Measurements from ENCODE around the gene CRELD1. TPM values are rescaled to one million over a fixed set of nuclear protein-coding genes. Genes with fewer than 3 reads are reported as not detected.

CRELD1 gene
- total and polyA plus RNA-seq, 9 of the 15 experiments (the other 6 are each of a cell fraction or from before 2014, with no cell fraction given): 3.3 to 25.8 (median 16.5) TPM

DNA sequence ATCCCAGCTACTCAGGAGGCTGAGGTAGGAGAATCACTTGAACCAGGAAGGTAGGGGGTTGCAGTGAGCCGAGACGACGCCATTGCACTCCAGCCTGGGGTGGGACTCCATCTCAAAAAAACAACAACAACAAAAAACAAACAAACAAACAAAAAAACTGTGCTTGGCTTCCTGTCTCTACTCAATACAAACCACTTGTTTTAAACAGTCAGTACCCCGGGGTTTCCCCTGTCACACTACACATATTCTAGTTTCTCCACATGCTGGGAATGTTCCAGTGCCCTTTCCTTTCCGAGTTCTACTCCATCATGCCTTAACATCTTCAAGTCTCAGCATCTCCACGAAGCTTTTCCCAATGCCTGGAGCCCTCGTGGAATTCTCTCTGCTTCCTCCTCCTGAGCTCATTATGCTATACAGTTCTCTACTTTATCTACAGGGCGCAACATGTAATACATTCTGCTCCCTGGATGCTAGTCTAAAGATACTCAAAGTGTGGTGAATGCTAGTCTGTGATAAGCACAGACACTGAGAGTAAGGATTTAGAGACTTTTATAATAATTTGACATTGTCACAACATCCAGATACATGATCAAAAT, 45.2 kb downstream of the CRELD1 start (continued):
- TF ChIP-seq ZFP1 (CRISPR knock-in tag; IDR thresholded peaks at IDR 0.05) (no peak), MCM7 (IDR thresholded peaks at IDR 0.05) (no peak), GTF2A2 (tag; IDR thresholded peaks at IDR 0.05) (no peak), CBX2 (IDR thresholded peaks at IDR 0.05; ENCODE audit: insufficient read depth, low read length, poor library complexity, severe bottlenecking) (no peak), RBFOX2 (IDR thresholded peaks at IDR 0.05; ENCODE audit: low read depth, low read length) (no peak), ZNF121 (CRISPR knock-in tag; conservative IDR thresholded peaks at IDR 0.05) (no peak), TSHZ1 (CRISPR knock-in tag; IDR thresholded peaks at IDR 0.05) (no peak)
- TF ChIP-seq, protein P1, sequence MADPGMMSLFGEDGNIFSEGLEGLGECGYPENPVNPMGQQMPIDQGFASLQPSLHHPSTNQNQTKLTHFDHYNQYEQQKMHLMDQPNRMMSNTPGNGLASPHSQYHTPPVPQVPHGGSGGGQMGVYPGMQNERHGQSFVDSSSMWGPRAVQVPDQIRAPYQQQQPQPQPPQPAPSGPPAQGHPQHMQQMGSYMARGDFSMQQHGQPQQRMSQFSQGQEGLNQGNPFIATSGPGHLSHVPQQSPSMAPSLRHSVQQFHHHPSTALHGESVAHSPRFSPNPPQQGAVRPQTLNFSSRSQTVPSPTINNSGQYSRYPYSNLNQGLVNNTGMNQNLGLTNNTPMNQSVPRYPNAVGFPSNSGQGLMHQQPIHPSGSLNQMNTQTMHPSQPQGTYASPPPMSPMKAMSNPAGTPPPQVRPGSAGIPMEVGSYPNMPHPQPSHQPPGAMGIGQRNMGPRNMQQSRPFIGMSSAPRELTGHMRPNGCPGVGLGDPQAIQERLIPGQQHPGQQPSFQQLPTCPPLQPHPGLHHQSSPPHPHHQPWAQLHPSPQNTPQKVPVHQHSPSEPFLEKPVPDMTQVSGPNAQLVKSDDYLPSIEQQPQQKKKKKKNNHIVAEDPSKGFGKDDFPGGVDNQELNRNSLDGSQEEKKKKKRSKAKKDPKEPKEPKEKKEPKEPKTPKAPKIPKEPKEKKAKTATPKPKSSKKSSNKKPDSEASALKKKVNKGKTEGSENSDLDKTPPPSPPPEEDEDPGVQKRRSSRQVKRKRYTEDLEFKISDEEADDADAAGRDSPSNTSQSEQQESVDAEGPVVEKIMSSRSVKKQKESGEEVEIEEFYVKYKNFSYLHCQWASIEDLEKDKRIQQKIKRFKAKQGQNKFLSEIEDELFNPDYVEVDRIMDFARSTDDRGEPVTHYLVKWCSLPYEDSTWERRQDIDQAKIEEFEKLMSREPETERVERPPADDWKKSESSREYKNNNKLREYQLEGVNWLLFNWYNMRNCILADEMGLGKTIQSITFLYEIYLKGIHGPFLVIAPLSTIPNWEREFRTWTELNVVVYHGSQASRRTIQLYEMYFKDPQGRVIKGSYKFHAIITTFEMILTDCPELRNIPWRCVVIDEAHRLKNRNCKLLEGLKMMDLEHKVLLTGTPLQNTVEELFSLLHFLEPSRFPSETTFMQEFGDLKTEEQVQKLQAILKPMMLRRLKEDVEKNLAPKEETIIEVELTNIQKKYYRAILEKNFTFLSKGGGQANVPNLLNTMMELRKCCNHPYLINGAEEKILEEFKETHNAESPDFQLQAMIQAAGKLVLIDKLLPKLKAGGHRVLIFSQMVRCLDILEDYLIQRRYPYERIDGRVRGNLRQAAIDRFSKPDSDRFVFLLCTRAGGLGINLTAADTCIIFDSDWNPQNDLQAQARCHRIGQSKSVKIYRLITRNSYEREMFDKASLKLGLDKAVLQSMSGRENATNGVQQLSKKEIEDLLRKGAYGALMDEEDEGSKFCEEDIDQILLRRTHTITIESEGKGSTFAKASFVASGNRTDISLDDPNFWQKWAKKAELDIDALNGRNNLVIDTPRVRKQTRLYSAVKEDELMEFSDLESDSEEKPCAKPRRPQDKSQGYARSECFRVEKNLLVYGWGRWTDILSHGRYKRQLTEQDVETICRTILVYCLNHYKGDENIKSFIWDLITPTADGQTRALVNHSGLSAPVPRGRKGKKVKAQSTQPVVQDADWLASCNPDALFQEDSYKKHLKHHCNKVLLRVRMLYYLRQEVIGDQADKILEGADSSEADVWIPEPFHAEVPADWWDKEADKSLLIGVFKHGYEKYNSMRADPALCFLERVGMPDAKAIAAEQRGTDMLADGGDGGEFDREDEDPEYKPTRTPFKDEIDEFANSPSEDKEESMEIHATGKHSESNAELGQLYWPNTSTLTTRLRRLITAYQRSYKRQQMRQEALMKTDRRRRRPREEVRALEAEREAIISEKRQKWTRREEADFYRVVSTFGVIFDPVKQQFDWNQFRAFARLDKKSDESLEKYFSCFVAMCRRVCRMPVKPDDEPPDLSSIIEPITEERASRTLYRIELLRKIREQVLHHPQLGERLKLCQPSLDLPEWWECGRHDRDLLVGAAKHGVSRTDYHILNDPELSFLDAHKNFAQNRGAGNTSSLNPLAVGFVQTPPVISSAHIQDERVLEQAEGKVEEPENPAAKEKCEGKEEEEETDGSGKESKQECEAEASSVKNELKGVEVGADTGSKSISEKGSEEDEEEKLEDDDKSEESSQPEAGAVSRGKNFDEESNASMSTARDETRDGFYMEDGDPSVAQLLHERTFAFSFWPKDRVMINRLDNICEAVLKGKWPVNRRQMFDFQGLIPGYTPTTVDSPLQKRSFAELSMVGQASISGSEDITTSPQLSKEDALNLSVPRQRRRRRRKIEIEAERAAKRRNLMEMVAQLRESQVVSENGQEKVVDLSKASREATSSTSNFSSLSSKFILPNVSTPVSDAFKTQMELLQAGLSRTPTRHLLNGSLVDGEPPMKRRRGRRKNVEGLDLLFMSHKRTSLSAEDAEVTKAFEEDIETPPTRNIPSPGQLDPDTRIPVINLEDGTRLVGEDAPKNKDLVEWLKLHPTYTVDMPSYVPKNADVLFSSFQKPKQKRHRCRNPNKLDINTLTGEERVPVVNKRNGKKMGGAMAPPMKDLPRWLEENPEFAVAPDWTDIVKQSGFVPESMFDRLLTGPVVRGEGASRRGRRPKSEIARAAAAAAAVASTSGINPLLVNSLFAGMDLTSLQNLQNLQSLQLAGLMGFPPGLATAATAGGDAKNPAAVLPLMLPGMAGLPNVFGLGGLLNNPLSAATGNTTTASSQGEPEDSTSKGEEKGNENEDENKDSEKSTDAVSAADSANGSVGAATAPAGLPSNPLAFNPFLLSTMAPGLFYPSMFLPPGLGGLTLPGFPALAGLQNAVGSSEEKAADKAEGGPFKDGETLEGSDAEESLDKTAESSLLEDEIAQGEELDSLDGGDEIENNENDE (IDR thresholded peaks at IDR 0.05; ENCODE audit: low read depth, low read length): no peak
- TF ChIP-seq, protein P2, sequence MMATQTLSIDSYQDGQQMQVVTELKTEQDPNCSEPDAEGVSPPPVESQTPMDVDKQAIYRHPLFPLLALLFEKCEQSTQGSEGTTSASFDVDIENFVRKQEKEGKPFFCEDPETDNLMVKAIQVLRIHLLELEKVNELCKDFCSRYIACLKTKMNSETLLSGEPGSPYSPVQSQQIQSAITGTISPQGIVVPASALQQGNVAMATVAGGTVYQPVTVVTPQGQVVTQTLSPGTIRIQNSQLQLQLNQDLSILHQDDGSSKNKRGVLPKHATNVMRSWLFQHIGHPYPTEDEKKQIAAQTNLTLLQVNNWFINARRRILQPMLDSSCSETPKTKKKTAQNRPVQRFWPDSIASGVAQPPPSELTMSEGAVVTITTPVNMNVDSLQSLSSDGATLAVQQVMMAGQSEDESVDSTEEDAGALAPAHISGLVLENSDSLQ (IDR thresholded peaks at IDR 0.05): peak; percentile 16; the same call in 1 of the 2 replicates
- TF ChIP-seq, protein P3, sequence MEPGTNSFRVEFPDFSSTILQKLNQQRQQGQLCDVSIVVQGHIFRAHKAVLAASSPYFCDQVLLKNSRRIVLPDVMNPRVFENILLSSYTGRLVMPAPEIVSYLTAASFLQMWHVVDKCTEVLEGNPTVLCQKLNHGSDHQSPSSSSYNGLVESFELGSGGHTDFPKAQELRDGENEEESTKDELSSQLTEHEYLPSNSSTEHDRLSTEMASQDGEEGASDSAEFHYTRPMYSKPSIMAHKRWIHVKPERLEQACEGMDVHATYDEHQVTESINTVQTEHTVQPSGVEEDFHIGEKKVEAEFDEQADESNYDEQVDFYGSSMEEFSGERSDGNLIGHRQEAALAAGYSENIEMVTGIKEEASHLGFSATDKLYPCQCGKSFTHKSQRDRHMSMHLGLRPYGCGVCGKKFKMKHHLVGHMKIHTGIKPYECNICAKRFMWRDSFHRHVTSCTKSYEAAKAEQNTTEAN (CRISPR knock-in tag; IDR thresholded peaks at IDR 0.05): no peak
